NCI-H524 treated with DMSO at 0.1 percent for 48 hours (cell line): Measurements from ENCODE around the gene GOLGA7B.
A peak's percentile ranks its signal among the peaks of the same experiment; 100 is the strongest.

ENCODE experiments used
- DNase-seq: peaks from one replicate; lab custom pipeline; 2025; lab: John Stamatoyannopoulos, UW

Gene GOLGA7B

GRCh38 chr10:97895915-97896314, 46.3 kb downstream of the GOLGA7B start:
- DNase-seq: no peak

- no peak for DNase-seq
Measured at GRCh38 chr10:97896756-97897358, 47.2 kb downstream of the GOLGA7B start.

GRCh38 chr10:97898429-97898828, 48.8 kb downstream of the GOLGA7B start:
- no peak for DNase-seq

- no peak for DNase-seq
Measured at GRCh38 chr10:97901381-97901780, 51.7 kb downstream of the GOLGA7B start.

GRCh38 chr10:97903128-97904017, 53.7 kb downstream of the GOLGA7B start:
- DNase-seq: peak; percentile 3

GRCh38 chr10:97904018-97904381, 54.4 kb downstream of the GOLGA7B start:
- no peak for DNase-seq

- no peak for DNase-seq
Measured at GRCh38 chr10:97904576-97904975, 54.9 kb downstream of the GOLGA7B start.

GRCh38 chr10:97905276-97905675, 55.6 kb downstream of the GOLGA7B start:
- no peak for DNase-seq

- DNase-seq: no peak
Measured at GRCh38 chr10:97907211-97907610, 57.6 kb downstream of the GOLGA7B start.

GRCh38 chr10:97907830-97908229, 58.2 kb downstream of the GOLGA7B start:
- no peak for DNase-seq

- no peak for DNase-seq
Measured at GRCh38 chr10:97910661-97911060, 61.0 kb downstream of the GOLGA7B start.

- DNase-seq: no peak
Measured at GRCh38 chr10:97911217-97911616, 61.6 kb downstream of the GOLGA7B start.

- DNase-seq: no peak
Measured at GRCh38 chr10:97913193-97913592, 63.5 kb downstream of the GOLGA7B start.

GRCh38 chr10:97913614-97914013, 64.0 kb downstream of the GOLGA7B start:
- DNase-seq: no peak

- DNase-seq: no peak
Measured at GRCh38 chr10:97914171-97914836, 64.7 kb downstream of the GOLGA7B start.

GRCh38 chr10:97914837-97915211, 65.2 kb downstream of the GOLGA7B start:
- no peak for DNase-seq

- no peak for DNase-seq
Measured at GRCh38 chr10:97915346-97916131, 65.9 kb downstream of the GOLGA7B start.

- no peak for DNase-seq
Measured at GRCh38 chr10:97916586-97916985, 66.9 kb downstream of the GOLGA7B start.

- DNase-seq: no peak
Measured at GRCh38 chr10:97919012-97919411, 69.4 kb downstream of the GOLGA7B start.

GRCh38 chr10:97920865-97921264, 71.2 kb downstream of the GOLGA7B start:
- DNase-seq: no peak
